Endothelial cell of umbilical vein (primary cell): Measurements from ENCODE around the gene EIF4A3.

Source experiments
- CTCF ChIP-seq, 2 donors: IDR thresholded peaks; 1 replicate in 1 of 2; 2 replicates in 1 of 2; pipeline ENCODE4 v1.5.1; 2011; ENCODE audit warnings: low read length in 2 of 2, mild to moderate bottlenecking in 2 of 2, moderate library complexity in 2 of 2, control low read depth in 1 of 2, inconsistent platforms in 1 of 2, low read depth in 1 of 2; ENCODE audit not compliant: insufficient read depth in 1 of 2; ENCODE audit errors: extremely low read depth in 1 of 2
- EZH2 ChIP-seq: IDR thresholded peaks from 2 replicates; pipeline ENCODE4 v1.6.1; 2012; ENCODE audit warnings: borderline replicate concordance, low read depth, mild to moderate bottlenecking, moderate library complexity, low read length, inconsistent platforms; ENCODE audit not compliant: severe bottlenecking
- POLR2A ChIP-seq: IDR thresholded peaks from 2 replicates; pipeline ENCODE4 v1.6.1; 2012; ENCODE audit warnings: low read depth, mild to moderate bottlenecking, control low read depth, low read length
- POLR2AphosphoS5 ChIP-seq: IDR thresholded peaks from 2 replicates; pipeline ENCODE4 v1.6.1; 2012; ENCODE audit warnings: low read depth, mild to moderate bottlenecking, control low read depth, low read length, moderate library complexity; ENCODE audit not compliant: insufficient read depth

GRCh38 chr17:80191192-80191591, 44.3 kb upstream of the EIF4A3 start:
- TF ChIP-seq CTCF (IDR thresholded peaks at IDR 0.05; ENCODE audit: extremely low read depth in 1 of 2, insufficient read depth in 1 of 2, low read depth in 1 of 2, low read length in 2 of 2): no peak
- TF ChIP-seq POLR2A: no peak
- TF ChIP-seq EZH2: no peak
- TF ChIP-seq POLR2AphosphoS5: no peak
